Panc1 (cell line): ENCODE measurements around the gene ATP1A3. TPM values are rescaled to one million over a fixed set of nuclear protein-coding genes. Genes with fewer than 3 reads are reported as not detected.

Experiments used
- ATAC-seq: fragments of 200-7000 bp; cut with Tn5 transposase; 2 replicates; pipeline ENCODE4 v1.9.1; 2020; ENCODE audit warnings: mild to moderate bottlenecking, moderate library complexity
- BruUV-seq: library from RNA; stranded (reverse); fragments of 400-500 nt; replicated peaks from 2 replicates; lab custom pipeline; 2021; lab: Mats Ljungman, UMichigan
- CTCF ChIA-PET: fragments of 300-600 bp; sonication (Branson Sonifier 250); formaldehyde crosslinking; loops from one replicate; lab custom pipeline; 2022; ENCODE audit warnings: antibody characterized with exemption; lab: Charles Lee
- POLR2A ChIA-PET: fragments of 300-600 bp; sonication (Branson Sonifier 250); formaldehyde crosslinking; loops from one replicate; lab custom pipeline; 2022; ENCODE audit warnings: antibody characterized with exemption; lab: Charles Lee
- DNase-seq: peaks from one replicate; pipeline ENCODE4 v3.0.0-alpha.2; 2010; ENCODE audit warnings: low read depth, low spot score
- H3K27ac ChIP-seq: 2 replicates; pipeline ENCODE4 v1.5.1; 2011; ENCODE audit warnings: mild to moderate bottlenecking, low read length, inconsistent platforms
- H3K27me3 ChIP-seq: fragments of 200-500 bp; sonication (Bioruptor generic); 2 replicates; pipeline ENCODE4 v1.6.0; 2014; ENCODE audit warnings: low read length, inconsistent platforms; ENCODE audit not compliant: control insufficient read depth, insufficient read depth
- H3K36me3 ChIP-seq: fragments of 200-500 bp; sonication (Bioruptor generic); 2 replicates; pipeline ENCODE4 v1.5.1; 2014; ENCODE audit warnings: inconsistent platforms, mild to moderate bottlenecking, low read length, moderate library complexity; ENCODE audit not compliant: control insufficient read depth, insufficient read depth
- H3K4me1 ChIP-seq: 2 replicates; pipeline ENCODE4 v1.5.1; 2011; ENCODE audit warnings: inconsistent platforms, mild to moderate bottlenecking, low read length, moderate library complexity; ENCODE audit not compliant: control insufficient read depth, insufficient read depth
- H3K4me3 ChIP-seq, 2 experiments: 2 replicates each; pipeline ENCODE4 v1.5.1; 2011 to 2012; ENCODE audit warnings: low read depth in 2 of 2, low read length in 2 of 2, mild to moderate bottlenecking in 2 of 2, inconsistent platforms in 1 of 2, moderate library complexity in 1 of 2
- H3K9me3 ChIP-seq: fragments of 200-500 bp; sonication (Bioruptor generic); 2 replicates; pipeline ENCODE4 v1.5.1; 2014; ENCODE audit warnings: low read depth, mild to moderate bottlenecking, inconsistent platforms, low read length, moderate library complexity; ENCODE audit not compliant: control insufficient read depth, insufficient read depth
- CTCF ChIP-seq: fragments of 450-650 bp; IDR thresholded peaks from 2 replicates; pipeline ENCODE4 v1.5.1; 2017; ENCODE audit warnings: mild to moderate bottlenecking
- POLR2AphosphoS5 ChIP-seq: IDR thresholded peaks from 2 replicates; pipeline ENCODE4 v1.6.1; 2012; ENCODE audit warnings: mild to moderate bottlenecking, low read depth, low read length, moderate library complexity
- SIN3A ChIP-seq: IDR thresholded peaks from 2 replicates; pipeline ENCODE4 v1.6.1; 2012; ENCODE audit warnings: low read depth, mild to moderate bottlenecking, low read length, moderate library complexity, borderline replicate concordance; ENCODE audit not compliant: insufficient read depth
- TCF7L2 ChIP-seq: IDR thresholded peaks from 2 replicates; pipeline ENCODE4 v1.6.1; 2011; ENCODE audit warnings: mild to moderate bottlenecking, low read depth, low read length, inconsistent platforms
- in situ Hi-C: cut with HindIII; loops from 2 replicates; pipeline ENCODE4 v1.10.0; 2016; ENCODE audit warnings: low sequenced_read_pairs, low pct_unique_long_range_greater_than_20kb
- intact Hi-C: fragments of 100-400 bp; cut with micrococcal nuclease; formaldehyde crosslinking; loops from one replicate; pipeline ENCODE4 v1.10.0; 2022; ENCODE audit not compliant: unreplicated experiment
- total RNA-seq: library from RNA; stranded (reverse); gene quantifications from one replicate; pipeline ENCODE4 v1.2.1, GENCODE V29; 2021; ENCODE audit not compliant: unreplicated experiment
- TF ChIP-seq, protein P1 (sequence below), 2 experiments: IDR thresholded peaks; 2 replicates each; pipeline ENCODE4 v1.6.1; 2011 to 2012; ENCODE audit warnings: low read depth in 2 of 2, control low read depth in 1 of 2, low read length in 1 of 2, mild to moderate bottlenecking in 1 of 2, moderate library complexity in 1 of 2; ENCODE audit not compliant: insufficient read depth in 1 of 2

Gene ATP1A3
- total RNA-seq, 1 experiment from 2014 or later, result 4.9 TPM

- in situ Hi-C loops, result no loop called here
- POLR2A ChIA-PET, result no interaction called here
- H3K4me3 ChIP-seq, result no peak overlapping the region
- H3K27me3 ChIP-seq, result no peaks in the 10 kb centered on the region
- ATAC-seq (no peak), DNase-seq (no peak)
- no peaks in the 10 kb centered on the region for H3K36me3 ChIP-seq
- BruUV-seq, result no TSS peak
- CTCF ChIA-PET, result interaction anchor here (0.7 kb wide), 1 partner anchor 72 kb away, joined by 4 read pairs; the partner anchor contains the start of gene RABAC1
- TF ChIP-seq CTCF (no peak), POLR2AphosphoS5 (no peak), TCF7L2 (no peak), SIN3A (no peak)
- TF ChIP-seq, protein P1, sequence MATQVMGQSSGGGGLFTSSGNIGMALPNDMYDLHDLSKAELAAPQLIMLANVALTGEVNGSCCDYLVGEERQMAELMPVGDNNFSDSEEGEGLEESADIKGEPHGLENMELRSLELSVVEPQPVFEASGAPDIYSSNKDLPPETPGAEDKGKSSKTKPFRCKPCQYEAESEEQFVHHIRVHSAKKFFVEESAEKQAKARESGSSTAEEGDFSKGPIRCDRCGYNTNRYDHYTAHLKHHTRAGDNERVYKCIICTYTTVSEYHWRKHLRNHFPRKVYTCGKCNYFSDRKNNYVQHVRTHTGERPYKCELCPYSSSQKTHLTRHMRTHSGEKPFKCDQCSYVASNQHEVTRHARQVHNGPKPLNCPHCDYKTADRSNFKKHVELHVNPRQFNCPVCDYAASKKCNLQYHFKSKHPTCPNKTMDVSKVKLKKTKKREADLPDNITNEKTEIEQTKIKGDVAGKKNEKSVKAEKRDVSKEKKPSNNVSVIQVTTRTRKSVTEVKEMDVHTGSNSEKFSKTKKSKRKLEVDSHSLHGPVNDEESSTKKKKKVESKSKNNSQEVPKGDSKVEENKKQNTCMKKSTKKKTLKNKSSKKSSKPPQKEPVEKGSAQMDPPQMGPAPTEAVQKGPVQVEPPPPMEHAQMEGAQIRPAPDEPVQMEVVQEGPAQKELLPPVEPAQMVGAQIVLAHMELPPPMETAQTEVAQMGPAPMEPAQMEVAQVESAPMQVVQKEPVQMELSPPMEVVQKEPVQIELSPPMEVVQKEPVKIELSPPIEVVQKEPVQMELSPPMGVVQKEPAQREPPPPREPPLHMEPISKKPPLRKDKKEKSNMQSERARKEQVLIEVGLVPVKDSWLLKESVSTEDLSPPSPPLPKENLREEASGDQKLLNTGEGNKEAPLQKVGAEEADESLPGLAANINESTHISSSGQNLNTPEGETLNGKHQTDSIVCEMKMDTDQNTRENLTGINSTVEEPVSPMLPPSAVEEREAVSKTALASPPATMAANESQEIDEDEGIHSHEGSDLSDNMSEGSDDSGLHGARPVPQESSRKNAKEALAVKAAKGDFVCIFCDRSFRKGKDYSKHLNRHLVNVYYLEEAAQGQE (IDR thresholded peaks at IDR 0.05; ENCODE audit: insufficient read depth in 1 of 2, low read depth in 2 of 2, low read length in 1 of 2), result no peak
- intact Hi-C loops, result no loop called here
- no peaks in the 10 kb centered on the region for H3K9me3 ChIP-seq
- no peaks in the 10 kb centered on the region for H3K4me1 ChIP-seq
- H3K27ac ChIP-seq, result no peak overlapping the region
Observed at GRCh38 chr19:42030645-42031440, 36.8 kb upstream of the ATP1A3 start.

- no TSS peak for BruUV-seq
- no peak for DNase-seq
- in situ Hi-C loops, result no loop called here
Observed at GRCh38 chr19:42028304-42029216, 34.5 kb upstream of the ATP1A3 start.

More at GRCh38 chr19:42028304-42029216, 34.5 kb upstream of the ATP1A3 start:
- ATAC-seq, result no peak
- no peaks in the 10 kb centered on the region for H3K27me3 ChIP-seq
- peak; percentile 77 for TF ChIP-seq CTCF
- no peak for TF ChIP-seq POLR2AphosphoS5
- H3K9me3 ChIP-seq, result no peaks in the 10 kb centered on the region
- ChIA-PET POLR2A (no interaction called here), CTCF (no interaction called here)
- H3K27ac ChIP-seq, result no peak overlapping the region
- H3K4me1 ChIP-seq, result no peaks in the 10 kb centered on the region
- no peak overlapping the region for H3K4me3 ChIP-seq
- intact Hi-C loops, result no loop called here
- no peaks in the 10 kb centered on the region for H3K36me3 ChIP-seq
